ENCODE results near the gene KLHL29. TPM values are rescaled to one million over a fixed set of nuclear protein-coding genes. Genes with fewer than 3 reads are reported as not detected.

The KLHL29 gene
- polyA plus RNA-seq, 3 donors = 11.8 to 16.7 (median 15.2) TPM

DNA sequence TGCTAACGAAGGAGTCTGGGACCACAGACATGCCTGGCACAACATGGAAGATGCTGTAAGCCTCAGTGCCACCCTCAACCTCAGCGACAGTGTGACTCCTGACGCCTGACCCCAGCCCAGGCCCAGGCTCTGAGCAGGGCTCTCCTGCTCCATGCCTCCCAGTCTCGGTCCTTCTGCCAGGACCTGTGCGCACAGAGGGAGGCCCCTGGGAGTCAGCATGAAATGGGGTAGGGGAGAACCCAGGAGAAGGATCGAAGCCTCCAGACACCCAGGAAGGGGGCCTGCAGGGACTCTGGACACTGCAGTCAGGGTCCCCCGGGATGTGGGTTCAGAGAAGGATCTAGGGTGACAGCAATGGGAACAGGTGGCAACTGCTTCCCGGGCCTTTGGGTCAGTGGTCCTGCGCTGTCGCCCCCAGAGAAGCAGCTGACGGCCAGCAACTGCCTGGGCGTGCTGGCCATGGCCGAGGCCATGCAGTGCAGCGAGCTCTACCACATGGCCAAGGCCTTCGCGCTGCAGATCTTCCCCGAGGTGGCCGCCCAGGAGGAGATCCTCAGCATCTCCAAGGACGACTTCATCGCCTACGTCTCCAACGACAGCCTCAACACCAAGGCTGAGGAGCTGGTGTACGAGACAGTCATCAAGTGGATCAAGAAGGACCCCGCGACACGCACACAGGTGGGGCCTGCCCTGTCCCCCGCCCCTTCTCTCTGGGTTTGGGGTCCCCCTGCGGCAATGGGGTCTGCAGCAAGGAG, 308.0 kb downstream of the KLHL29 start:
- DNase-seq = no peak

DNA sequence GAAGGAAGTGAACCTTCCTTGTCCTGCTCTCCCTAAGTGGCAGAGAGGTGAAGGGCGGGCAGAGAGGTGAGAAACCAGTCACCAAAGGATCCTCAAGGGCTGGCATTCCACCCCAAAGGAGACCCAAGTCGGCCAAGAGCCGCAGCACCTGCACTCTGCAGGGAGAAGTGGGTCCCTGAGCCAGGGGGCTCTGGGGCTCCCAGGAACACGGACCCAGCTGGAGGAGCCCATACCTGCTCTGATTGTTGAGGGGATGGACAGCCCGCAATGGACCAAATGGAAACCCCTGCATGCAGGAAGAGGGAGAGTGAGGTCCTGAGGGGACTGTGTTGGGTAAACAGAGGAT, 308.6 kb downstream of the KLHL29 start:
- DNase-seq = no peak

GRCh38 chr2:23694058-23695045, 309.4 kb downstream of the KLHL29 start:
- DNase-seq = no peak

- DNase-seq = no peak
These were observed 310.4 kb downstream of the KLHL29 start for GRCh38 chr2:23695214-23695889.

DNA sequence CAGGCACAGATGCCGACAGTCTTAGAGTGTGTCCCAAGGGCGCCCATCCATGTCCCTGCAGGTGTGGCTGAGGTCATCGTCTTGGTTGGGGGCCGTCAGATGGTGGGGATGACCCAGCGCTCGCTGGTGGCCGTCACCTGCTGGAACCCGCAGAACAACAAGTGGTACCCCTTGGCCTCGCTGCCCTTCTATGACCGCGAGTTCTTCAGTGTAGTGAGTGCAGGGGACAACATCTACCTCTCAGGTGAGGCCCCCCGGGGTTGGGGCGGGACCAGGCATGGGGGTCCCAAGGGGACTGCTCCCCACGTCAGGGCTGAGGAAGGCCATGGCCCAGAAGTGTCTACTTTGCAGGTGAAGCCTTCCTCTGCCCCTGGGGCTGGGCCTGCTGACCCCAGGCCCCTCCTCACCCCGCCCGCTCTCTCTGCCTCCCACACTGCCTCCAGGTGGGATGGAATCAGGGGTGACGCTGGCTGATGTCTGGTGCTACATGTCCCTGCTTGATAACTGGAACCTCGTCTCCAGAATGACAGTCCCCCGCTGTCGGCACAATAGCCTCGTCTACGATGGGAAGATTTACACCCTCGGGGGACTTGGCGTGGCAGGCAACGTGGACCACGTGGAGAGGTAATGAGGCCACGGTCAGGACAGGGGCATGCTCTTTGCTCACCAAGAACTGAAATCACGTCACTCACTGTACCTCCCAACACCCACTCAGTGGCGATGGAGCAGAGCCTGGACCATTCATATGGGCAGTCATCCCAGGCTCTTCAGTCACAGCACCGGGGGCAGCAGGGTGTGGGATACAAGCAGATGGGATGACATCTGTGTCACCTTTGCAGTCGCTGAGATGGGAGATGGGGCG, 311.1 kb downstream of the KLHL29 start:
- no peak for DNase-seq

DNA sequence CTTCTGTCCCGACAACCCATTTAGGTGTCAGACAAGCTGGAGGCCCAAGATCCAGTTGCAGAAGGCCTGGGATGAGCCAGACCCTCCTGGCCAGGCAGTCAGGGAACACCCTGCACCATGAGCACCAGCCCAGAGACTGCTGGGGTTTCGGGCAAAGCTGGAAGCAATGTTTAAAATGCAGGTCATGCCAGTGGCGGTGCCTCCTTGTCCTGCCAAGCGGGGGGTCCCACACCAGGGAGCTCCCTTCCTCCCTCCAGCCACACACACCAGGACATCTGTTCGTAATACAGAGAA, 311.7 kb downstream of the KLHL29 start:
- no peak for DNase-seq

DNA sequence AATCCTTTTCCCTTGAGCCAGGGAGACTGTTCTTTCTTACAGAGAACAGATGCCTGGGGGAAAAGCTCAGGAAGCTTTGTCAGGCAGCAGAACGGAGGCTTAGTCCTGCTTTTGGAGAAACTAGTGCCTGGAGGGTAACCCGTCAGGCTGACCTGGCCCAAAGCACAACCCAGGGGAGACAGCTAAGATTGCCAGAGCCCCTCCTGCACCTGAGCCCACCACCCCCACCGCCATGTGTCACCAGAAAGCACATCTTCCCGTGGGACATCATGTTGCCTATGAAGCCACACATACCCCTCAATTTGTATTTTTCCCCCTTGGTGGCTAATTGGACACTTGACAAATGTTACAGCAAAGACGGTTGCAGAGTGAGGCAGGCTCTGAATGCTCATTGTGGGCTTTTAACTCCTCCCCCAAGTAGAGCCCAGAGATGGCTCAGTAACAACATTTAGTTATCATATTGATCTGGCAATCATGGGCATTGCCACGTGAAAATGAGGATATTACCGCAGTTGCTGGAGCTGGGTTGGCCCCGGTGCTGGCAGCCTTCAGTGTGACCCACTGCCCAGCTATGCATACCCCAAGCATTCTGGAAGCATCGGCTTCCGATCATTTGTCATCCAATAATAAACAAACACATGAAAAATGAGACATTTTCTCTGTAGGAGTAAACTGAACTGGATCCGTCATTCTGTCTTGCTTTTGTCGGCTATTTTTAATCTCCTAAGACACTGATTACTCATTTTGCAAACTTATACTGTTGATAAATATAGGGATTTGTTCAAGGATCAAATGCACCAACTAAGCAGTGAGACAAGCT, 312.5 kb downstream of the KLHL29 start:
- no peak for DNase-seq

DNA sequence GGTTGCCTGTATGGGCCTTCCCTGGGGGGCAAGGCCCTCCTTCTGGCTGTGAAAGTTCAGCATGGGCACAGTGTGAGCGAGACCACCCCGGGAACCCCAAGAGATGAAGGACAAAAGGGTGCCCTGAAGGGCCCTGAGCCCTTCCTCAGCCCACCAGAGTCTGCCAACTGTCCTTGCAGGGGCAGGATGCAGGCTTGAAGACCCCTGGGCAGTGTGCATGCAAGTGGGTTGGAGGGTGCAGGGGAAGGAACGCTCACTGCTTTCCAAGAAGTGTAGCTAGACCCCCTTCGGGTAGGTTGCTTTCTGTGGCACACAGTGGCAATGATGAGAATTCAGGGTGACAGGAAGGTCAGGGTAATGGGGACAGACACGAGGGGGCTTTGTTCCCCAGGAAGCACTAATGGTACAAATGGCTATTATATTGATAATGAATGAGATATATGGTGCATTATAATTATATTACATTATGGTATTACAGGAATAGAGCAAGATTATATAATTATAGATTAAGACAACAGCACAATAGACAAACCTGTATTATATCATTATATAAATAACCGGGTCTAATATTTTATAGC, 313.2 kb downstream of the KLHL29 start:
- no peak for DNase-seq

GRCh38 chr2:23698721-23699579, 314.0 kb downstream of the KLHL29 start:
- DNase-seq = no peak

- no peak for DNase-seq
These were observed 314.6 kb downstream of the KLHL29 start for GRCh38 chr2:23699580-23699925.

DNA sequence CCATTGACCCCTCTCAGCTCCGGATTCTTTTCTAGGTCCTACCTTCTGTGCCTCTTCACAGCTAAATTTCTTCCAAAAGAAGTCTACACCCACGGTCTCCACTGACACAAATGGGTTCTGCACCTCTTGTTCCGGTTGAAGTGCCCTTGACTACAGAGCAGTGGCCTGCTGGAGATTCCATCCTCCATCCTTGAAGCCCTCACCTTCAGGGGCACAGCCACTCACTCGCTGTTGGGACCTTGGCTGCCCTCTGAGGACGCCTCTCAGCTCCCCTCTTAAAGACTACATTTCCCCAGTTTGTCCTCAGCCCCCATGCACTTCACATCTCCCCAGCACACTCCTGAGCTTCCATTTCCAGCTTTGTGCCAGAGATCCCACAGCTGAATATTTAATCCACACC, 315.6 kb downstream of the KLHL29 start:
- no peak for DNase-seq

DNA sequence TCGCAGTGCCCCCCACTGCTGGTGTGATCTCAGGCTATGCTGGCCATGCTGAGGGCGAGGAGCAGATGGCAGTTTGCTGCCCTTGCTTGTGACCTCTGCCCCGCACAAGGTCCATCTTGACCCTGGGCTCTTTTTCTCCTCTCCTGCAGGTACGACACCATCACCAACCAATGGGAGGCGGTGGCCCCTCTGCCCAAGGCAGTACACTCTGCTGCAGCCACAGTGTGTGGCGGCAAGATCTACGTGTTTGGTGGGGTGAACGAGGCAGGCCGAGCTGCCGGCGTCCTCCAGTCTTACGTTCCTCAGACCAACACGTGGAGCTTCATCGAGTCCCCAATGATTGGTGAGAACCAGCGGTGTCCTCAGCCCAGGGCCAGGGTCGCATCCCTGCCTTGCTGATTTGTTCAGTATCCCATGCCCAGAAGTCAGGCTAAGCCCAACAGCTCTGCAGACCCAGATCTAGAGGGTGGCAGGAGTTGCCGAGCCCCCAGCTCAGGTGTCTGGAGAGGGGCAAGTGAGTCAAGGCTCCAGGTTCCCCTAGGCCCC, 318.1 kb downstream of the KLHL29 start:
- no peak for DNase-seq

DNA sequence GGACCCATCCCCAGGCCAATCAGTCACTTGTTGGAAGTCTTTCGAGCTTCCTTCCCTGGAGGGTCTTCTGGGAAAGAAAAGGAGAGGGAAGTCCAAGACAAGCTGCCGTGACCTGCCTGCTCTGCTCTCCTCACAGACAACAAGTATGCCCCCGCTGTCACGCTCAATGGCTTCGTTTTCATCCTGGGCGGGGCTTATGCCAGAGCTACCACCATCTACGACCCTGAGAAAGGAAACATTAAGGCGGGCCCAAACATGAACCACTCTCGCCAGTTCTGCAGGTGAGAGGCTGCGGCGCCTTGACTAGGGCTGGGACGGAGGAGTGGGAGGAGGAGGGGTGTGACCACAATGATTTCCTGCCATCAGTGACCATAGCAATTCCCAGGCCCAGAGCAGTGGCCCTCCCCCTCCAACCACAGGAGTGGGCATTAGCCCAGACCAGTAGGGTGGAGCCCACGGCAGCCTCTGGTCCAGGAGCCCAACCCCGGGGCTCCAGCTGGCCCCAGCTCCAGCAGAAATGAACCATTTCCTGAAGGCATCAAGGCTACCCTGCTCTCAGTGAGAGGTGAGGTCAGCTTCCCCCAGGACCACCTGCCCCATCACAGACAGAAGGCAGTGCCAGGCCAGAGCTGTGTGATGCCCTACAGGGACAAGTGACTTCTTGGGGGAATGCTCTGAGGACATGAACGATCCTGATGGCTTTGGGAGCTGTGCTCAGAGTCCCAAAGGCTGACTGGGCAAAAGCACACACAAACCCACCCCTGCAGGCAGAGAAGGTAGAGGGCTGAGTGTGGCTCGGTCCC, 318.8 kb downstream of the KLHL29 start:
- no peak for DNase-seq

DNA sequence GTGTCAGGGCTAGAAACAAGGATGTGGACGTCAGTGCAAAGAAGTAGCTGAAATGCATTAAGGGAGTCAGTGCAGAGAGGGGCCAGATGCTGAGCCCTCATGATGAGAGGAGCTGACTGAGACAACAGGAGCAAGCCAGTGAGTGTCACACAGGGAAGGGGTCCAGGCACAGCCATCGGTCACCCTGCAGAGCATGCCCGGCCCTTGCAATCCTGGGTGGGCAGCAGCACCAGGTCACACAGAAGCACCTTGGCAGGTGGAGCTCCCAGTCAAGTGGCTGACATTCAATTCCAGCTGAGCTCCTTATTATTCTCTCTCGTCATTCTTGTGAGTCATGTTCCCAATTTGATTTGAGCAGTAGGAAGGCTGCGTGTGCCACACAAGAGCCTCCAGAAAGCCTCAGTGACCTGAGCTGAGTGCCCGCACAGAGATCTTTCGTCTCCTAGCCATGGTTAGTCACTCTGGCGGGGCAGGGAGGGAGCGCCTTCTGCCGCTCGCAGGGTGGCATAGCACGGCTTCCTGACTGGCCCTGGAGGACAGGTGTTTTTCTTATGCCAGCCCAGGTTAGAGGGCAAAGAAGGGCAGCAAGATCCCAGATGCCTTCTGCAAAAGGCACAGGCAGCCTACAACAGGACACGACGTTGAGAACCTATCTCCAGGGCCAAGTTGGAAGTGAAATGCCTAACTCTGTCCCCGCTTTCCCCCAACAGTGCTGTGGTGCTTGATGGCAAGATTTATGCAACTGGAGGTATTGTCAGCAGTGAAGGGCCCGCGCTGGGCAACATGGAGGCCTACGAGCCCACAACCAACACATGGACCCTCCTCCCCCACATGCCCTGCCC, 321.0 kb downstream of the KLHL29 start:
- DNase-seq = no peak

- DNase-seq = no peak
These were observed 321.7 kb downstream of the KLHL29 start for GRCh38 chr2:23706613-23707078.

DNA sequence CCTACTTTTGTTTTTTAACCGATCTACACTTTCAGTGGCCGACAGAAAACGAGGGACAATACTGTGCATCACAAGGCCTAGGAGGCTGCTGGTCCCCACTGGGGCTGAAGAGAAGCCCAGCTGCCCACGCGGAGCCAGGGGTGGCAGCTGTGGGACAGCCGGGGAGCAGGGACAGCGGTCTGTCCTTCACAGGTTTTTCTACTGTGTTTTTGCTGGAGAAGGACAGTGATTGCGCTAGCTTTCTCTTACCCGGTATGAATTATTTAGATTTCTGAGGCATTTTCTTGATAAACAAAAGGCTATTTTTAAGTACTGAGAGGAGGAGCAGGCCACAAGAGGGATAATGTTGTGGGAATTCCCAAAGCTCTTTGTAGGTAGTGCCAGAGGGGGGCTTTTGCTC, 322.1 kb downstream of the KLHL29 start:
- no peak for DNase-seq

- no peak for DNase-seq
These were observed 323.8 kb downstream of the KLHL29 start for GRCh38 chr2:23708771-23709170.

Data from renal pelvis (tissue), 4 donors.